MM.1S (cell line): ENCODE results near the gene PLSCR1.

ENCODE experiments used
- CTCF ChIP-seq: fragments of 300-600 bp; sonication (generic); IDR thresholded peaks from 2 replicates; pipeline ENCODE4 v1.5.1; 2016; ENCODE audit warnings: antibody characterized with exemption, low read length, mixed read lengths
- EZH2 ChIP-seq: fragments of 300-600 bp; sonication (generic); optimal IDR thresholded peaks from 2 replicates; pipeline ENCODE3; 2017; ENCODE audit warnings: low read depth, mild to moderate bottlenecking, antibody characterized with exemption, low read length, mixed read lengths

- TF ChIP-seq EZH2: no peak
- TF ChIP-seq CTCF: no peak
Measured at GRCh38 chr3:146485297-146485696, 59.1 kb downstream of the PLSCR1 start.
